VCaP (cell line): Measurements from ENCODE around the gene DNAJC1.
A peak's percentile ranks its signal among the peaks of the same experiment; 100 is the strongest.

ENCODE experiments used
- H3K27ac ChIP-seq: fragments of 450-650 bp; 2 replicates; pipeline ENCODE4 v1.5.1; 2017
- TF ChIP-seq, protein P1 (sequence below): fragments of 450-650 bp; conservative IDR thresholded peaks from 2 replicates; pipeline ENCODE4 v1.5.1; 2017; ENCODE audit warnings: mild to moderate bottlenecking, moderate library complexity

Gene DNAJC1

GRCh38 chr10:21744223-21744622 is 259.3 kb downstream of the DNAJC1 start:
- TF ChIP-seq, protein P1, sequence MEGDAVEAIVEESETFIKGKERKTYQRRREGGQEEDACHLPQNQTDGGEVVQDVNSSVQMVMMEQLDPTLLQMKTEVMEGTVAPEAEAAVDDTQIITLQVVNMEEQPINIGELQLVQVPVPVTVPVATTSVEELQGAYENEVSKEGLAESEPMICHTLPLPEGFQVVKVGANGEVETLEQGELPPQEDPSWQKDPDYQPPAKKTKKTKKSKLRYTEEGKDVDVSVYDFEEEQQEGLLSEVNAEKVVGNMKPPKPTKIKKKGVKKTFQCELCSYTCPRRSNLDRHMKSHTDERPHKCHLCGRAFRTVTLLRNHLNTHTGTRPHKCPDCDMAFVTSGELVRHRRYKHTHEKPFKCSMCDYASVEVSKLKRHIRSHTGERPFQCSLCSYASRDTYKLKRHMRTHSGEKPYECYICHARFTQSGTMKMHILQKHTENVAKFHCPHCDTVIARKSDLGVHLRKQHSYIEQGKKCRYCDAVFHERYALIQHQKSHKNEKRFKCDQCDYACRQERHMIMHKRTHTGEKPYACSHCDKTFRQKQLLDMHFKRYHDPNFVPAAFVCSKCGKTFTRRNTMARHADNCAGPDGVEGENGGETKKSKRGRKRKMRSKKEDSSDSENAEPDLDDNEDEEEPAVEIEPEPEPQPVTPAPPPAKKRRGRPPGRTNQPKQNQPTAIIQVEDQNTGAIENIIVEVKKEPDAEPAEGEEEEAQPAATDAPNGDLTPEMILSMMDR = no peak

DNA sequence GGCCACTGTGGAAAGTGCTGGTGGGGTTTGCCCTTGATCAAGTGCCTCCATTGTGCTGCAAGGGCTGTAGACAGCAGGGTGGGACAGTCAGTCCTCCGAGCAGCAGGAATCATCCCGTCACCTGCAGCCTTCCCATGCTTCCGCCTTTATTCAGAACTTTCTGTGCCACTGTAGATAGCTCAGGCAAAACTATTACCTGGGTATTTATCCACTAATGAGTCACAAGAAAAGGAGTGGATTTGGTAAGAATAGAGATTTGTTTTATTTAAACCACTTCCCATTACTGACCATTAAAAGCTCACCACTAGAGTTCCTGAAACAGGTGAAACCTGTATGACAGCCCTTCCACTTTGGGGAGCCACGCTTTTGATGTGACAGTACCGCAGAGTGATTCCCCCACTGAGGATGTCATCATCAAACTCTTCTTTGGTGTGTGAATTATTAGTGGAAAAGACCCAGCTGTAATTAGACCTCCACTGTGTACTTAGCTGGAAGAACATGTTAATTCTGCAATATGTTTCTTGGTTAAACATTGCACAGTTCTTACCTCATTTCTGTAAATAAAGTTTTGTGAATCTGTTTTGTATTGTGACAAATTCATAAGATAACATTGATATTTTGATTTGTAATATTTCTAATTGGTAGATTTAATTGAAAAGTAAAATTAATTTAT is 260.7 kb downstream of the DNAJC1 start:
- TF ChIP-seq, protein P1 = no peak
- no peak overlapping the region for H3K27ac ChIP-seq

More at GRCh38 chr10:21744223-21744622, 259.3 kb downstream of the DNAJC1 start:
- H3K27ac ChIP-seq = no peak overlapping the region

DNA sequence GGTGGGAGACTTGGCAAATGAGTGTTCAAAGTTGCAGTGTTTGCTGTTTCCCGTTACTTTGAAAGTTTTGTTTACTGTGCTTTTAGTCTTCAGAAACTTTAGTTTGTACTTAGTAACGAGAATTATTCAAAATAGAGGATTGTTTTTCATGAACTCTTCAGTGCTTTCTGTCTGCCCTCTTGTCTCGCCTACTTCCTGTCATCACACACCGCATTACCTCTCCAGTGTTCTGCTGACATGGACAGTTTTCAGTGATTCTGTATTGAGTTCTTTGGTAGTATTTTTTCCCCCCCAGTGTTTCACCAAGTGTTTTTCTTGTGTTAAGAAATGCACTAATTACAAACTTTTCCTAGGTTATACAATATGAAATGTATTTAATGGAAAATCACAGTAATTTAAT is 262.5 kb downstream of the DNAJC1 start:
- TF ChIP-seq, protein P1 = no peak
- H3K27ac ChIP-seq = no peak overlapping the region

GRCh38 chr10:21737106-21737505 is 266.4 kb downstream of the DNAJC1 start:
- TF ChIP-seq, protein P1 = no peak
- no peak overlapping the region for H3K27ac ChIP-seq

DNA sequence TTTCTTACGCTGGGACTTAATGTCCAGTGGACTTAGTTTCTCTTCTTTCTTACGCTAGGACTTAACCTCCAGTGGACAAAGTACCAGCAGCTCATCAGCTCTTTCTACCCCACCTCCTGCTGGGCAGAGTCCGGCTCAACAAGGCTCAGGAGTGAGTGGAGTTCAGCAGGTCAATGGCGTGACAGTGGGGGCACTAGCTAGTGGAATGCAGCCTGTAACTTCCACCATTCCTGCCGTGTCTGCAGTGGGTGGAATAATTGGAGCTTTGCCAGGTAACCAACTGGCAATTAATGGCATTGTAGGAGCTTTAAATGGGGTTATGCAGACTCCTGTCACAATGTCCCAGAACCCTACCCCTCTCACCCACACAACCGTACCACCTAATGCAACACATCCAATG is 269.8 kb downstream of the DNAJC1 start:
- no peak overlapping the region for H3K27ac ChIP-seq
- TF ChIP-seq, protein P1 = no peak

DNA sequence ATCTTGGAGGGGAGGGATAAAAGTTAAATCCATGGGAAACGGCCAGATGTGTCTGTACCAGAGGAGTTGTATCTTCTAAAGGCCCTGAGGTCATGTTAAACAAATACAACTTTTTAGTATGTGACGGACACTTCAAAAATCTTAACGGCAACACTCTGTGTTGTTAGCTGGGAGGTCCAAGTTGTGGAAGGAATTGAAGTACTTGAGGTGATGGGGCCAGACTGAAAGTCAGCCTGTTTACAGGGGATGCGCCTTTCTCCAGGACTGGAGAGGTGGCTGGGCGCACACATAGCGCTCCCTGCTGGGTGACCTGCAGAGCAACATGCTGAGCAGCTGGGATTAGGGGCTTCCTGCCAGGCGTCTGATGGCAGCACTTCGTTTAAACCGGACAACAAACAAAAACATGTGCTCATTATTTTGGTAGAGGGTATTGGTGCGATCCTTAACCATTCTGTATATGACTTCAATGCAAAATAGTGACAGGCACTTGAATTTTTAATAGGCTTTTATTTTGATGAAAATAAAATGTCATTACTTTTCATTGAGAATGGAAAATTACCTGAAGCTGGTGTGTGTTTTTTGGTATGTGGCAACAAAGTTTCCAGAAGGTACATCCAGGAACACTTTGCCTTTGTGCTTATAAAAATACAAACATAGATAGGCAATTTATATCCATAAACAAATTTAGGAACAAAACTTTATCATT is 271.3 kb downstream of the DNAJC1 start:
- TF ChIP-seq, protein P1 = peak; percentile 44; the same call in 1 of the 2 replicates
- no peak overlapping the region for H3K27ac ChIP-seq

GRCh38 chr10:21728618-21729017 is 274.9 kb downstream of the DNAJC1 start:
- H3K27ac ChIP-seq = no peak overlapping the region; the same call in 1 of the 2 replicates
- TF ChIP-seq, protein P1 = no peak
